GM12891 (cell line): ENCODE results near the gene EML4.

Source experiments
- DNase-seq: peaks from one replicate; pipeline ENCODE4 v3.0.0; 2011; ENCODE audit warnings: low spot score; ENCODE audit not compliant: insufficient read length
- FAIRE-seq: peaks from 2 replicates; lab custom pipeline; 2011; peaks lifted over from hg19 to GRCh38; lab: Jason Lieb, UNC
- PAX5 ChIP-seq: IDR thresholded peaks from 2 replicates; pipeline ENCODE4 v1.6.1; 2011; ENCODE audit warnings: low read length, moderate library complexity, mild to moderate bottlenecking; ENCODE audit not compliant: insufficient read depth, severe bottlenecking
- POLR2A ChIP-seq: IDR thresholded peaks from 2 replicates; pipeline ENCODE4 v1.6.1; 2011; ENCODE audit warnings: low read depth, low read length, control low read depth
- POLR2AphosphoS5 ChIP-seq: IDR thresholded peaks from 2 replicates; pipeline ENCODE4 v1.6.1; 2011; ENCODE audit warnings: low read depth, low read length, control low read depth
- POU2F2 ChIP-seq: IDR thresholded peaks from 2 replicates; pipeline ENCODE4 v1.6.1; 2011; ENCODE audit warnings: low read depth, mild to moderate bottlenecking, control low read depth, low read length, moderate library complexity
- SPI1 ChIP-seq: IDR thresholded peaks from 2 replicates; pipeline ENCODE4 v1.6.1; 2011; ENCODE audit warnings: low read depth, low read length, control low read depth
- TAF1 ChIP-seq: IDR thresholded peaks from 2 replicates; pipeline ENCODE4 v1.6.1; 2011; ENCODE audit warnings: low read depth, low read length, control low read depth

EML4 gene

GRCh38 chr2:42316910-42317309, 147.8 kb downstream of the EML4 start:
- FAIRE-seq (no peak), DNase-seq (no peak)
- TF ChIP-seq TAF1, result no peak
- no peak for TF ChIP-seq SPI1
- no peak for TF ChIP-seq POLR2AphosphoS5
- no peak for TF ChIP-seq PAX5
- TF ChIP-seq POU2F2, result no peak
- TF ChIP-seq POLR2A, result no peak

DNA sequence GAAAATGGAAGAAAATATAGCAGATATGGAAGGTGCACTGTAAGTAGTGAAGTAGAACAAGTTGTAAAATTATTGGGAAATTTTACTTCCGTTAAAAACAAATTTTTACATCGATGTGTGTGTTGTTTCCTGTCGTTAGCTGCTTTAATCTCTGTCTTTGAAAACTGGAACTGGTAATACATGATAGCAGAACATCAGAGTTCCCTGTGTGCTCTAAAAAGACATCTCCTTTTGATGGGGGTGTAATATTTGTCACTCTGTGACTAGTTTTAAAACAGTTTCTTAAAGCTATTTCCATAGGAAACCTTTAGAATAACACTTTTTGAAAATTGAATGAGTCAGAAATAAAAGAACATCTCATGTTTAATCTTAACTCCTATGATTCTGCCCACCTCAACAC, 148.3 kb downstream of the EML4 start:
- FAIRE-seq, result no peak
- TF ChIP-seq SPI1 (no peak), POLR2A (no peak), POLR2AphosphoS5 (no peak), PAX5 (no peak), TAF1 (no peak), POU2F2 (no peak)
- DNase-seq, result no peak

- no peak for FAIRE-seq
- DNase-seq, result no peak
- TF ChIP-seq POLR2A (no peak), TAF1 (no peak), POLR2AphosphoS5 (no peak), SPI1 (no peak), POU2F2 (no peak), PAX5 (no peak)
Observed at GRCh38 chr2:42317945-42318344, 148.8 kb downstream of the EML4 start.

GRCh38 chr2:42319265-42319664, 150.1 kb downstream of the EML4 start:
- no peak for FAIRE-seq
- TF ChIP-seq POU2F2, result no peak
- no peak for TF ChIP-seq SPI1
- TF ChIP-seq POLR2AphosphoS5, result no peak
- no peak for TF ChIP-seq POLR2A
- TF ChIP-seq PAX5, result no peak
- TF ChIP-seq TAF1, result no peak
- DNase-seq, result no peak

- TF ChIP-seq TAF1, result no peak
- TF ChIP-seq POLR2AphosphoS5, result no peak
- TF ChIP-seq POU2F2, result no peak
- no peak for TF ChIP-seq POLR2A
- TF ChIP-seq SPI1, result no peak
- no peak for TF ChIP-seq PAX5
- FAIRE-seq (no peak), DNase-seq (no peak)
Observed at GRCh38 chr2:42321452-42322064, 152.4 kb downstream of the EML4 start.

DNA sequence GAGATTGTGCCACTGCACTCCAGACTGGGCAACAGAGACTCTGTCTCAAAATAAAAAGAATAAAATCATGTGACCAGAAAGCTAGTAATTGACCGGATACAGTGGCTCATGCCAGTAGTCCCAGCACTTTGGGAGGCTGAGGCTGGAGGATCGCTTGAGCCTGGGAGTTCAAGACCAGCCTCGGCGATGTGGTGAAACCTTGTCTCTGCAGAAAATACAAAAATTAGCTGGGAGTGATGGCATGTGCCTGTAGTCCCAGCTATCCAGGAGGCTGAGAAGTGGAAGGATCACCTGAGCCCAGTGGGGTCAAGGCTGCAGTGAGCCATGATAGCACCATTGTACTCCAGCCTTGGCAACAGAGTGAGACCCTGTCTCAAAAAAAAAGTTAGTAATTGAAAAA, 155.1 kb downstream of the EML4 start:
- DNase-seq (no peak), FAIRE-seq (no peak)
- TF ChIP-seq POLR2AphosphoS5, result no peak
- TF ChIP-seq TAF1, result no peak
- TF ChIP-seq PAX5, result no peak
- no peak for TF ChIP-seq POLR2A
- no peak for TF ChIP-seq SPI1
- no peak for TF ChIP-seq POU2F2

DNA sequence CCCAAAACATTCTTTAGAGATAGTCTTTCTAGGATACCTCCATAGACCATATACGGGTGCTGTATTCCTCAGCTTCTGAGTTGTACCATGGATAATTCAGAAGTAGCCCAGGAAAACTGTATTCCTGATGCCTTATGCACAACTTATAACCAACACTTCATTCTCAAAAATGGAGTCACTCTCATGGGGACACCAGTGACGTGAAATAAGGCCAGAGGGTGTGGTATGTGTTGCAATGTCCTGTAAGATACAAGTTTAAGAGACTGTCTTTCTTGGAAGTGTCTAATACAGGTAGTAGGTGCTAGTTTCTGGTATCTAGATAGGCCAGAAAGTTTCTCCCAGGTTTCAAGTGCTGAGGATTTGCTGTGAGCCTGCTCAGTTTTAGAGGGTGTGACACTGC, 155.8 kb downstream of the EML4 start:
- no peak for DNase-seq
- no peak for FAIRE-seq
- no peak for TF ChIP-seq TAF1
- TF ChIP-seq POLR2AphosphoS5, result no peak
- TF ChIP-seq PAX5, result no peak
- TF ChIP-seq POLR2A, result no peak
- TF ChIP-seq POU2F2, result no peak
- no peak for TF ChIP-seq SPI1

DNA sequence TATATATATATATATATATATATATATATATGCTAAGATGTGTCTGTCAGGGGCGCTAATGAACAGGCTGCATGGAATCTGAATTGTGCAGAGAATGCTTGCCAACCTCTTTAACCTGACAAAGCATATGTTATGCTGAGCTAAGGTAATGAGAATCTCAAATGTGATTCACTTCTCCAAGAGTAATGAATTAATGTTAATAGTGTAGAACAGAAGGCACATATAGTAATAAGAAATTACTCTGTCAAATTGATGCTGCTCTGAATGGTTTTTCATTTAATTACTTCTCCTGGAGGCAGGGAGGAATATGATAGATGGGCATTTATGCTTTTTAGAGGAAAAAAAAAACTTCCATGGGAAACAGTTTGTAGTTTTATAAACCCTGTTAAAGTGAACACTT, 156.5 kb downstream of the EML4 start:
- DNase-seq (no peak), FAIRE-seq (no peak)

DNA sequence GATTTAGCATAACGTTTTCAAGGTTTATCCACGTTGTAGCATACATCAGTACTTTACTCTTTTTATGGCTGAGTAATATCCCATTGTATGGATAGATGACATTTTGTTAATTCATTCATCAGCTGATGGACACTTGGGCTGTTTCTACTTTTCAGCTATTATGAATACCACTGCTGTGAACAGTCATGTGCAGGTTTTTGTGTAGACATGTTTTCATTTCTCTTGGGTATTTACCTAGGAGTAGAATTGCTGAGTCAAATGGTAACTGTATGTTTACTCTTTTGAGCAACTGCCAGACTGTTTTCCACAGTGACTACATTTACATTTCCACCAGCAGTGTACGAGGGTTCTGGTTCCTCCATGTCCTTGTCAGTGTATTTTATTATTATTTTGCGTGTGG, 158.0 kb downstream of the EML4 start:
- no peak for FAIRE-seq
- TF ChIP-seq POLR2AphosphoS5 (no peak), POU2F2 (no peak), POLR2A (no peak), SPI1 (no peak), PAX5 (no peak), TAF1 (no peak)
- no peak for DNase-seq

More for the DNA sequence above, 156.5 kb downstream of the EML4 start:
- no peak for TF ChIP-seq PAX5
- no peak for TF ChIP-seq TAF1
- TF ChIP-seq POLR2AphosphoS5, result no peak
- TF ChIP-seq SPI1, result no peak
- TF ChIP-seq POU2F2, result no peak
- no peak for TF ChIP-seq POLR2A
